NCI-H82 treated with DMSO at 0.1 percent for 48 hours (cell line): ENCODE results near the gene SRP54.
"Not testable (repeated sequence)": the region's sequence is repeated elsewhere in the genome, so short reads cannot be mapped to it uniquely, and the experiment has no call there.

ENCODE experiments used
- DNase-seq: peaks from one replicate; lab custom pipeline; 2025; ENCODE audit not compliant: unreplicated experiment; lab: John Stamatoyannopoulos, UW

The SRP54 gene

DNA sequence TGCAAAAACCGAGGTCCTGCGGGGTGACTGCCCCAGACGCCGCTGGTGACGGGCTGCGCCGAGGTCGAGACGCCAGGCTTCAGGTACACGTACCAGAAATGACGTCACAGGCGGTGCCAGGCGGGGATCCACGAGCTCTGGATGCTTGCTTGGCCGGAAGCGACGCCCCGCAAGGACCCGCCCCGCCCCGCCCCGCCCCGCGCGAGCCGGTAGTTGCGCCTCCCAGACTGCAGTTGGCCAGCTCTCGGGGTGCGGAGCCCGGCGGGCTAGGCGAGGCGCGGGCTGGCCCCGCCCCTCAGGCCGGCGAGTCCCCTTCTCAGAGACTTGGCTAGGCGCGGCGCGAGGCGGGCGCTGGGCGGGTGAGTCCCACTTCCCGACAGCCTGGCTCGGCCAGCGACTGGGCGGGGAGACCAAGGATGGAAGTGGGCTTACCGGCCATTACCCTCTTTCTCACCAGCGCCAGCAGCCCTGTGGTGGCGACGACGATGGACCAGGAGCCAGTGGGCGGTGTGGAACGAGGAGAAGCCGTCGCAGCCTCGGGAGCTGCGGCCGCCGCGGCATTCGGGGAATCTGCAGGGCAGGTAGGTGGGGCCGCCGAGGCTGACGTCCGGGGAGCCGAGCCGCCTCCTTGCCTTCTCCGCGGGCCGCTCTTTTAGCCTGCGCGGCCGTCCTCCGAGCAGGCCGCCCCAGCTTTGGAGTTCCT is 63.4 kb downstream of the SRP54 start, which contains the start of gene FAM177A1:
FAM177A1 (plus strand) TSS at position 225 of the 703 bp plus-strand sequence; CDS start at position 417, 192 bp downstream.
- peak; percentile 90 for DNase-seq

- no peak for DNase-seq
Measured at GRCh38 chr14:35046751-35047536, 64.2 kb downstream of the SRP54 start.

DNA sequence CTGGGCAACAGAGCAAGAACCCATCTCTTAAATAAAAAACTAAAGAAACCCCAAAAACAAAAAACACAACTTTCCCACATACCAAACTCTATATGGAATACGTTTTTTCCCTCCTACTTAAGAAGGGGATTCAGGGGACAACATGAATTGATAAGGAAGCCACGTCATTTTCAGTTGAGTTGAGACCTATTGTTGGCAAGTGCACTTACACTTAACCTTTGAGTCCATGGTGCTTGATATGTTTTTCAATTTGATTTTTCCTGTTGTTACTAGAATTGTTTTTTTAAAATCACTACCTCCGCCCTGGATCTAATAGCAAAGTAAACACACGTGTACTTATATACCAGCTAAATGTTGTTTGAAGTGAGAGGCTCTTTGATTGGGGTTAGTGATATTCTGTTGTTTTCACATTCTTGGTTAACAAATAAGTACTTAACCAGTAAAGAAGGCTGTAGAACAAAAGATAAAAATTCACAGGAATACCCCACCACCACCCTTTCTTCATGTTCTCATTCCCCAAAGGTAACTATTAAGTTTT is 65.3 kb downstream of the SRP54 start:
- no peak for DNase-seq

GRCh38 chr14:35050652-35051051 is 67.9 kb downstream of the SRP54 start:
- DNase-seq, result no peak

GRCh38 chr14:35051796-35052195 is 69.0 kb downstream of the SRP54 start:
- DNase-seq, result no peak

- no peak for DNase-seq
Measured at GRCh38 chr14:35052637-35053036, 69.8 kb downstream of the SRP54 start.

GRCh38 chr14:35061113-35061791 is 78.5 kb downstream of the SRP54 start:
- DNase-seq, result not testable (repeated sequence)

- DNase-seq, result not testable (repeated sequence)
Measured at GRCh38 chr14:35065731-35066130, 82.9 kb downstream of the SRP54 start.

GRCh38 chr14:35068238-35069012 is 85.6 kb downstream of the SRP54 start:
- no peak for DNase-seq

- no peak for DNase-seq
Measured at GRCh38 chr14:35072226-35072625, 89.4 kb downstream of the SRP54 start.

GRCh38 chr14:35073486-35073885 is 90.7 kb downstream of the SRP54 start:
- no peak for DNase-seq

DNA sequence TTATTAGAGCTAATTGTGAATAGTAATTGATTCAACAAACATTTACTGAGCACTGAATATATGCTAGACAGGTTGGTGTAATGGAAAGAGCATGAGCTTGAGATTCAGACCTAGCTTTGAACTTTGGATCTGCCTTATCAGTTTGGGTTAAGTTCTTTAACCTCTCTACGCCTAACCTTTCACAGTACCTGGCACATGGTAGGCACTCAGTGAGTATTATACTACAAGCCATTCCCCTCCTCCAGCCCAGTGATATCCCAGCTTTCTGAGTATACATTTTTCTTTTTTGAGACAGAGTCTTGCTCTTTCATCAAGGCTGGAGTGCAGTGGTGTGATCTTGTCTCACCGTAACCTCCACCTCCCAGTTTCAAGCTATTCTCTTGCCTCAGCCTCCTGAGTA is 95.3 kb downstream of the SRP54 start:
- no peak for DNase-seq
